Activated CD4-positive, alpha-beta T cell treated with anti-CD3 and anti-CD28 coated beads, Interleukin-2, amount 50 U/mL, for 1 hour (primary cell): Measurements from ENCODE around the gene MLC1.
"Not testable (repeated sequence)": the region's sequence is repeated elsewhere in the genome, so short reads cannot be mapped to it uniquely, and the experiment has no call there.

Experiments used
- DNase-seq: peaks from one replicate; pipeline ENCODE4 v3.0.0-alpha.2; 2020

MLC1 gene

DNA sequence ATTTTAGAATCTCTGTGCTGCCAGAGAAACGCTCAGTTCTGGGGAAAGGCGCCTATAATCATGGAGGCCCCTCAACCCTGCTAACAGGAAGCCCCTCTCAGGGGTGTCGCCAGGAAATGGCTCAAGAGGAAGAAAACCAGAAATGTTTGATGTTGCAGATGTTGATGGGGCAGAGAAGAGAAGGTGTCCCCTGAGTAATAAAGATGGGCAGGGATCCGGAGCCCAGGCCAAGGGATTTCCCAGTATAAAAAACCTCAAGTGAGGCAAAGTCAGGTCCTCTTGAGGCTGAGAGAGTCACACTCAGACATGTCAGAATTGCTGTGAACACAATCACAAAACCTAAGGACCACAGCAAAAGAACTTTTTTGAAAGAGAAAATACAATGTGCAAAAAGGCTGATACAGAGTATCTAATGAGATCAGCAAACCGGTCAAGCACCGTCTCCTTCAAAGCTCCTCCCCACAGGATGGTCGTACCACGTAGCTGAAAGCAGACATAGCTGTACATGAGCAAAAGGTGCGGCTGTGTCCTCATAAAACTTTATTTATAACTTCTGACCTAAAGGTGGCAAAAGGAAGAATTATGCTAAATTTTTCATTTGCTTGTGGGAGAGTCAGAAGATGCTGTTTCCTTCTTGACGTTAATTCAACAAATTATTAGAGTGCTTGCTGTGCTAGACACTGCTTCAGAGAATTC is 16.8 kb upstream of the MLC1 start:
- no peak for DNase-seq

DNA sequence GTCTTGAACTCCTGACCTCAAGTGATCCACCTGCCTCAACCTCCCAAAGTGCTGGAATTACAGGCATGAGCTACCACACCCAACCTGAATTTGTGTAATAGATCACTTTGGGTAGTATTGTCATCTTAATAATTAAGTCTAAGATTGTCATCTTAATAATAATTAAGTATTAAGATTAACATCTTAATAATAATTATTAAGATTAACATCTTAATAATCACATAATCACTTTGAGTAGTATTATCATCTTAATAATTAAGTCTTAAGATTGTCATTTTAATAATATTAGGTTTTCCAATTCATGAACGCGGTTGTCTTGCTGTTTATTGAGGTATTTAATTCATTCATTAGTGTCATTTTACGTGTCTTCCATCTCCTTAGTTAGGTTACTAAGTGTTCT is 12.8 kb upstream of the MLC1 start:
- DNase-seq = no peak

DNA sequence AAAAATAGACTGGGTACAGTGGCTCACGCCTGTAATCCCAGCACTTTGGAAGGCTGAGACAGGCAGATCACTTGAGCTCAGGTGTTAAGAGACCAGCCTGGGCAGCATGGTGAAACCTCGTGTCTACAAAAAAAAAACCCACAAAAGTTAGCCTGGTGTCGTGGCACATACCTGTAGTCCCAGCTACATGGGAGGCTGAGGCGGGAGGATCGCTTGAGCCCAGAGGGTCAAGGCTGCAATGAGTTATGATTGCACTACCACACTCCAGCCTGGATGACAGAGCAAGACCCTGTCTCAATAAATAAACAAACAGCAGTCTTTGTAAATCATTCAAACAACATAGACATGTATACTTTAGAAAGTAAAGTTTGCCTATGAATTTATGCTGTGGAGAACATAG is 7.1 kb upstream of the MLC1 start:
- no peak for DNase-seq

DNA sequence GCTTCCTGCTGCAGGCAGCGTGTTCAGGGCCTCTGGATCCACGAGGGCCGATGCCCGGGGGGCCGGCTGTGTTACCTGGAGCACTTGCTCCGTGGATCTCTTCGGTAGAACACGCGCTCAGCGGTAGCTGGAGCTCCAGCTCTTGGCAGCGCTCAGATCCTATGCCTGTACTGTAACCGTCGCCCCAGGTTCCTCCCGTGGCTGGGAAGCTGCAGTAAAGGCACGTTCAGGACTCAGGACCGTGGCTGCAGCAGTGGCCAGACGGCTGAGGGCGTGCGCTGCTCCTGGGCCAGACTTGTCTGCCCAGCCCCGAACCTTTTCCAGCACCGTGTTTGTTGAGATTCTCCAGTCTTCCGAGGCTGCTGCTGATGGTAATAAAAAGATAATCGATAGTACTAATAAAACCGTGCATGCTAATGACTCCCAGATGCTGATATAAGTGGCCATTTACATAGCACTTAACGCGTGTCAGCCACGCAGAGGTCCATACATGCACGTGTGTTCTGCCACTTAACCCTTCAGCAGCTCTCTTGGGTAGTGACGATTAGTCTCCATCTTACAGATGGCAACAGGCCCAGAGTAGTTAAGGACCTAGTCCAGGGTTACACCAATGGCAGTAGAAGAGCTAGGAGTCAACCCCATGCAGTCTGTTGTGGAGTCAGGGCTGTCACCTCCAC is 6.0 kb upstream of the MLC1 start:
- no peak for DNase-seq

DNA sequence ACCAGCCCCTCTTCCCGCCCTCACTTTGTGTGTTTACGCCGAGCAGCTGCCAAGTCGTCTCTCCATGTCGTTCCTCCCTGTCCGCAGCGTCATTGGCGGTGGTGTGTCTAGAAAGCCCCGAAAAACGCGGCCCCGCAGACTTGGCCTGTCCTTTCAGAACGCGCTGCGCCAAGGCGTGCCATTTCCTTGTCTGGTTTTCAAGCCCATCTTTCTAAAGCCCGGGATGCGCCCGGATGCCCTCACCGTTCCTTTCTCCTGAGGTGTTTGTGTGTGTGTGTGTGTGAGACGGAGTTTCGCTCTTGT is 5.1 kb upstream of the MLC1 start:
- no peak for DNase-seq

DNA sequence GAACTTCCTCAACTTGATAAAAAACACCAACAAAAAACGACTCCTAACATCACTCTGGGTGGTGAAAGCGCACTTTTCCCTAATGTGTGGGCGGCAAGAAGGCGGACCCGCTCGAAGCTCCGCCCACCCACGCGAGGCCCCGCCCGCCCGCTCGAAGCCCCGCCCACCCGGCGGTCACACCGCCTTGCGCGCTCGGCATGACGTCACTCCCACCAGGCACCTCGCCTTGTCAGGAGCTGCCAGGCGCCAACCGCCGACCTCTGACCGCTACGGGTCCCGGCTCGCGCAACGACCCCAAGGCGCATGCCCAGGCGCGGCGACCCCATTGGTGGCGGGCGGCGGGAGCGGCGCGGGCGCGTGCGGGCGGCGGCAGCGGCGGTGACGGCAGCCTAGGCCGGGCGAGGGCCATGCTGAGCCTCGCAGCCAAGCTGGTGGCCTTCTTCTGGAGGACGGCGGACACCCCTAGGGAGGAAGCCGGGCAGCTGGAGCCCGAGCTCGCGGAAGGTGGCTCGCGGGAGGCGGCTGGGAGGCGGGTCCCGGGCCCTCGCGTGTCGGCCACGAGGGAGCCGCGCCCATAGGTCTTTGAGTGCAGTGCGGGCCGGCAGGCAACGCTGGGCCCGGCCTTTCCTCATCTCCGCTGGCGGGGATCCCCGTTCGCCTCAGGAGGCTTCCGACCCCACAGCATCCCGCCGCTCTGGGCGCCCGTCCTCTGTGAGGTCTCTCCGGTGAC is 4.6 kb upstream of the MLC1 start, which contains the start of gene MOV10L1:
TSS of gene MOV10L1 (plus strand) at position 325 of the 730 bp plus-strand sequence. CDS start at position 408, 83 bp downstream.
- no peak for DNase-seq

DNA sequence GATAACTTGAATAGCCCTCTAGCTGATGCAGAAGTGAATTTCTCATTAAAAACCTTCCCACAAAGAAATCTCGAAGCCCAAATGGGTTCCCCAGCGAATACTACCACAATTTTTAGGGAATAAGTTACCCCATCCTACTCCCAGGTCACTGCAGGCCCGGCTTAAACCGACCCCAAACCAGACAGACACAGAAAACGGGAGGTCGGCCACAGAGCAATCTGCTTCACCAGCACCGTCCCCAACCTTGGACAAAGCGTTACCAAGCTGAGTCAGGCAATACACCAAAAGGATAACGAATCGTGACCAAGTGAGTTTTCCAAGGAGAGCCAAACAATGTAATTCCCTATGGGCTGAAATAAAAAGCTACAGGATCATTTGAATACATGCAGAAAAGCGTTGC is 4.0 kb upstream of the MLC1 start:
- no peak for DNase-seq

DNA sequence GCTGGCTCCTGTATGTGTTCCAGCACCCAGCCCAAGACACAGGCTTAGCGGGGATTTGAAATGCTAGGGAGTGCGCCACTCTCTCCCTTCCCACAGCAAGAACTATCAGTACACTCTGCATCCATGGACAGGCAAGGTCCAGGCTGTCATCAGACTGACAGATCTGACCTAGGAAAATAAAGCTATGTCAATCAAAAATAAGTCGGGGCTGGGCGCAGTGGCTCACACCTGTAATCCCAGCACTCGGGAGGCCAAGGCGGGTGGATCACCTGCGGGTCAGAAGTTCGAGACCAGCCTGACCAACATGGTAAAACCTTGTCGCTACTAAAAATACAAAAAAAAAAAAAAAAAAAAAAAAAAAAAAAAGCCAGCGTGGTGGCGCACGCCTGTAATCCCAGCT is 2.9 kb upstream of the MLC1 start:
- DNase-seq = no peak

DNA sequence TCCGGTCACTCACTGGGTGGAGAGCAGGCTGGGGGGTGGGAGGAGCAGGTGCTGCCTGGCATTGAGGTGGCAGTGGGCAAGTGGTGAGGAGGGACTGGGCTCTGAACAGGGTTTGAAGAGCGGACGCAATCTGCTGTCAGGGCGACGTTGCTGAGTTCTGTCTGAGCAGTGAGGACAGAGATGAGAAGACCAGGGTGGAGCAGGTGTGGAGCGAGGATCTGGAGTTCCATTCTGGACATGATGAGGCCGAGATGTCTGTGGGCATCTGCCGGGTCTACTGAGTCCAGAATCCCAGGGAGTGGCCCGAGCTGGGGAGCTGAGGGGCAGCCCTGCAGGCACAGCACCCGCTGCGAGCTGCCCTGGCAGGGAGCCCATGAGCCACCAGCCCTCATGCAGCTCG is 2.4 kb upstream of the MLC1 start:
- DNase-seq = no peak

DNA sequence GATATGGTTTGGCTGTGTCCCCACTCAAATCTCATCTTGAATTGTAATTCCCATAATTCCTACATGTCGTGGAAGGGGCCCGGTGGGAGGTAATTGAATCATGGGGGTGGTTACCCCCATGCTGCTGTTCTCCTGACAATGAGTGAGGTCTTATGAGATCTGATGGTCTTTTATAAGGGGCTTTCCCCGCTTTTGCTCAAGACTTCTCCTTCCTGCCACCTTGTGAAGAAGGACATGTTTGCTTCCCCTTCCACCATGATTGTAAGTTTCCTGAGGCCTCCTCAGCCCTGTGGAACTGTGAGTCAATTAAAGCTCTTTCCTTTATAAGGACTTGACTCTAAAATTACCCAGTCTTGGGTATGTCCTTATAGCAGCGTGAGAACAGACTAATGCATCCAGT is 1.7 kb upstream of the MLC1 start:
- not testable (repeated sequence) for DNase-seq

DNA sequence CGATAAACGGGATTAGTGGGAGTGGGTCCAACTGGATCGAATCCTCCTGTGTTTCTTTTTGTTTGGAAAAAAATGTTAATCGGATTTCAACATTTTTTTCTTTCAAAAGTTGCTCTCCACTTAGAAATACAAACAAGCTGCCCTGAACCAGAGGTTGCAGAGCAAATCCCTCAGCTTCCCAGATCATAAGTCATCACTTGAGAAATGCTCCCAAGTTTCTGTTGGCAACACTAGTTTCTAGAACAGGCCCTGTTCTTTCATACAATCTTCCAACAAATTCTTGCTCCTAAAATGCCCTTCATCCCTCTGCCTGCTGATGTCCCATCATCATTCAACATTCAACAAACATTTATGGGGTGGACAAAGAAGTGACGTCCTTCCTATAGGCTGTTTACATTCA is 1.3 kb upstream of the MLC1 start:
- DNase-seq = no peak

DNA sequence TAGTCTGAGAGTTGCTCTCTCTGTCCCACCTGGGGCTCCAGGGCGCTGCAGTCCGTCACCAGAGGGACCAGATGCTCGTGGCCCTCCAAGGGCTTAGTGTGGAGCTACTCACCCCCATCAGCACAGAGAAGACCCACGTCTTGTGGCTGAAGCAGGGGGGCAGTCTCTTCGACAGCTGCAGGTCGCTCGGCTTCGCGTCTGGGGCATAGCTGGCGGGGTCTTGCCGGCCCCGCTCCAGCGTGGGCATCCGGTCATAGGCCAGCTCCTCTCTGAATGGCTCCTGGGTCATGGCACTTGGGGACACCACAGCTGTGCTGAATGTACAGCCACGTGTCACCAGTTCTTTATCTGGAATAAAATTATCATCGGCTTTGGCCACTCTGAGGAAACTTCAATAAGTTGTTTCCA is 608 bp downstream of the MLC1 start:
- no peak for DNase-seq

DNA sequence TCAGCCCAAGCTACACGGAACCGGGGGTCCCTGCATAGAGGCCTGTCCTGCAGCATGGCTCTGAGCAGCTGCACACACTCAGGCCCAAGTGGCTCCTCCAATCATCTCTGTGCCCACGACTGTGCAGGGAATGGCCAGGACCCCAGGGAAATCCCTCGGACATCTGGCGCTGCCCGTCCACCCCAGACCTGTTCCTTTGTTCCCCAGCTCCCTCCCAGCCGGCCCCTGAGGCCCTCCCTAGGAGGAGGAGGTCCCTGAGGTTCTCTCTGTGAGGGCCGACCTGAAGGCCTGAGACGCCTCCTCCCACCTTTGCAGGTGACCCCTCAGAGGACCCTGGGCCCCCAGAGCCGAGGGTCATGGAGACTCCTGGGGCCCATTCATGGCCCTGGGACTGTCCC is 1.1 kb downstream of the MLC1 start:
- no peak for DNase-seq

DNA sequence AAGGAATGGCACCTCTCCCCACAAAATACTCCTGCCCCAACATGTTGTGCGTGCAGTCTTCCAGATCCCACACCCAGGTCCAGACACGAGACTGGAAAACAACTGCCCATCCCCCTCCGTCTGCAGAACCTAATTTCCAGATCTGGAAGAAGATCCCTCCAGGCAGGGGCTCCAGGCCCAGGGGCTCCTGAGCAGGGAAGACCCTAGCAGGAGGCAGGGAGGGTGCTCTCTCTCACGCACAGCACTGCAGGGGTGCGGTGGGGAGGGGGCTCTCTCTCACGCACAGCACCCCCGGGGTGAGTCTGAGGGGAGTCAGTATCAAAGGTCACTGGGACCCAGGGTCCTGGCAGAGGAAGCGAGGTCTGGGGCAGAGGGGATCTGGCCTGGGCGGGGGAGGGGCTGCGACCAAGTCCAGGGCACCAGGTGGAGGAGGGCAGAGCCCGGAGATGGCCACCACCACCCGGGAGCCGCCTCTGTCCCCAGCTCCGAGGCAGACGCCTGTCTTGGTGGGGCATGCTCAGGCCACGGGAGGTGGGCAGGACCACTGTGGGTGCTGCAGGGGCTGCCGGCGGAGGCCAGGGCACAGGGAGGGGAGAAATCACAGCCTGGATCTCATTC is 1.7 kb downstream of the MLC1 start:
- DNase-seq = no peak

DNA sequence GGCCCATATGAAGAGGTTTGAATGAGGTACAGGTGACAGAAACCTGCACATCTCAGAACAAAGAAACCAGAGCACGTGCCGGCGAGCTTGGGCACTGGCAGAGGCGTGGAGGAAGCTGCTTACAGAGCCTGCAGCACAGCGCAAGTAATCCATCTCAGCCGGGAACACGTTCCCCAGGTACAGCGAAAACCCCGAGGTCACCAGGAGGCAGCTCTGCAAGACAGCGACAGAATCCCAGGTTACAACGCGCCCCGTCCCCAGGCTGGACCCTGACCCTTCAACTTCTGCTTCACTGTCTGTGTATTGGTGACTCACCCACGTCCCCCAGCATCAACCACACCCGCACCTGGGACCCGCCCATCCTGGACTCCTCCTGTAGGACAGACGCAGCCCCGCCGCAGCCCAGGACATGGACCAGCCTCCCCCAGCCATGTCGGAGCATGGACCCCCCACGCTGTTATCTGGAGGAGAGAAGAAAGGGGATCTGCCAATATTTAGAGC is 2.2 kb downstream of the MLC1 start:
- DNase-seq = no peak

DNA sequence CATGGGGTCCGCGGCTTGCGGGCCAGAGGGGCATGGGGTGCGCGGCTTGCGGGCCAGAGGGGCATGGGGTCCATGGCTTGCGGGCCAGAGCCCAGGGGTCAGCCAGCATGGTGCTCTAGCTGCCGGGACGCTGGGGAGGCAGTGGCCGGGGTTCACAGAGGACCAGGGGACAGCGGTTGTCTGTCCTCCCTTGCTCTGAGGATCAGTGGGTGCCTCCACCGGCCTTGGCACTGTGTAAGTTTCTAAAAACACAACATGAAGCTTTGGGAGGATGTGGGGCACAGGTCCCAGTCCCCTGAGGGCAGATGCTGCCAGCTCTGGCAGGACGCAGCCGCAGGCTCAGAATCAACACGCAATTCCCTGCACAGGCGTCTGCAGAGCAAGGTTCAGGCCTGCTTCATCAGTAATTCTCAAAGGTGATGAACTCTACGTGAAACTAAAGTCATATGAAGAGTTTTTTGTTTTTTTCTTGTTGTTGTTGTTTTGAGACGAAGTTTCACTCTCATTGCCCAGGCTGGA is 3.0 kb downstream of the MLC1 start:
- DNase-seq = no peak

DNA sequence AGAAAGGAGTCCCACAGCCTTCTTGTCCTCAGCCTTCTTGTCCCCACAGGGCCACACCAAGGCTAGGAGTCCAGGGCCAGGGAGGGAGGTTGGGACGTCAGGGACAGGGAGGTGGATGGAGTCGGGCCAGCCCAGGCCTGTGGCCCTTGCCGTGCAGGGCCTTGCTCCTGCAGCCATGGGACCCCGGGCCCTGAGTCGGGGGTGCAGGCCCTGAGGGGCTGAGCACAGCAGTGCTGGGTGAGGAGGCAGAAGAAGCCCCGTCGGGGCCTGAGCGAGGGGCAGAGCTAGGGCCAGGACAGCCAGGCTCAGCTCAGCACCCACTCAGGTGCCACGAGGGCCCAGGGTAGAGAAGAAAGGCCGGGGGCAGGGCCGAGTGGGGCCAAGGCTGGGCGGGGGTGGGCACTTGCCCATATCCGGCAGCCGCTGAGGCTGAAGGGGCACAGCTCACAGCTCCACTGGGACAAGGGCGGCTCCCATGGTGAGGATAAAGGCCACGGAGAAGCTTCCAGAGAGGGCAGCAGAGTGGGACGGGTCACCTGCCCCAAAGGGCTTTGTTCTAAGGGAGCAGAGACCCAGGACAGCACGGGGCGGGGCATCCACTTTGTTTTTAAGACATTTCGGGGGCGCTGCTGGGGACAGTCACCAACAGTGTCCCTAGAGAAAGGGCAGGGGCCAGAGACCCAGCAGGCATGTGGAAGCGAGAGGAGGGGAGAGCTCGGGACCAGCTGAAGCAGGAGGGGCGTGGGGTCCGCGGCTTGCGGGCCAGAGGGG is 3.6 kb downstream of the MLC1 start:
- DNase-seq = no peak

DNA sequence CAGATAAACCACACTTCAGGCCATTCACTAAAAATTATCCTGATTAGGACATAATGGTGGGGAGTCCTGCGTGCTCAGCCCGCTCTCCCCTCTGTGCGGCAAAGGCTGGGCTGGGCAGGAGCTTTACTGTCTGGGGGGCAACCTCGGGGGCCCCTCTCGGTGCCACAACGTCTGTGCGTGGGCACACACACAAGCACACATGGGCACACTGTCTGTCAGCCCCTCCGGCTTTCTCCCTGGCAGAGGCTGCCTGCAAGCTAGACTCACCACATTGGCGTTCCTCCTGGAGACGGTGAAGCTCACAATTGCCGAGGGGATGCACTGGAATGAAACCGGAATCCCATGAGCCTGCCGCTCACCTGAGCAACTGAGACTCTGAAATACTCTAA is 5.2 kb downstream of the MLC1 start:
- DNase-seq = no peak

DNA sequence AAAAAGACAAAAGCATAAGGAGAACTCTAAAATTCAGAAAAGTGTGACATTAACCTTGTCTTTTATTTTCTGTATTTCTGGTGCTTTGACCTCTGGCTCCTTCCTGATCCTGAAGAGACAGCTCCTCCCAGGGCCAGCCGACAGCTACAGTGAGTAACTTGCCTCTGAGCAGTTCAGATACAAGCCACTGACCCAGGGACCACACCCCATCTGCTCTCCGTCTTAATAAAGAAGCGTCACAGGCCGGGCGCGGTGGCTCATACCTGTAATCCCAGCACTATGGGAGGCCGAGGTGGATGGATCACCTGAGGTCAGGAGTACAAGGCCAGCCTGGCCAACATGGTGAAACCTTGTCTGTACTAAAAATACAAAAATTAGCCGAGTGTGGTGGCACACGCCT is 6.5 kb downstream of the MLC1 start:
- no peak for DNase-seq

DNA sequence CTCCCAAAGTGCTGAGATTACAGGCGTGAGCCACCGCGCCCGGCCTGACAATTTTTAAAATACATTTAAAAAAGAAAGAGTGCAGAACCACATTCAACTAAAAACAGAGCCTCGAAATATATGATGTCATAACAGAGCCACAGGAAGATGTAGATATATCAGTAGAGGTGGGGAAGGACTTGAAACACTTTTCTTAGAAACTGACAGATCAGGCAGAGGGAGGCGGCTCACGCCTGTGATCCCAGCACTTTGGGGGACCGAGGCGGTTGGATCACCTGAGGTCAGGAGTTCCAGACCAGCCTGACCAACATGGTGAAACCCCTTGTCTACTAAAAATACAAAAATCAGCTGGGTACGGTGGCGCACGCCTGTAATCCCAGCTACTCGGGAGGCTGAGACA is 7.0 kb downstream of the MLC1 start:
- no peak for DNase-seq

DNA sequence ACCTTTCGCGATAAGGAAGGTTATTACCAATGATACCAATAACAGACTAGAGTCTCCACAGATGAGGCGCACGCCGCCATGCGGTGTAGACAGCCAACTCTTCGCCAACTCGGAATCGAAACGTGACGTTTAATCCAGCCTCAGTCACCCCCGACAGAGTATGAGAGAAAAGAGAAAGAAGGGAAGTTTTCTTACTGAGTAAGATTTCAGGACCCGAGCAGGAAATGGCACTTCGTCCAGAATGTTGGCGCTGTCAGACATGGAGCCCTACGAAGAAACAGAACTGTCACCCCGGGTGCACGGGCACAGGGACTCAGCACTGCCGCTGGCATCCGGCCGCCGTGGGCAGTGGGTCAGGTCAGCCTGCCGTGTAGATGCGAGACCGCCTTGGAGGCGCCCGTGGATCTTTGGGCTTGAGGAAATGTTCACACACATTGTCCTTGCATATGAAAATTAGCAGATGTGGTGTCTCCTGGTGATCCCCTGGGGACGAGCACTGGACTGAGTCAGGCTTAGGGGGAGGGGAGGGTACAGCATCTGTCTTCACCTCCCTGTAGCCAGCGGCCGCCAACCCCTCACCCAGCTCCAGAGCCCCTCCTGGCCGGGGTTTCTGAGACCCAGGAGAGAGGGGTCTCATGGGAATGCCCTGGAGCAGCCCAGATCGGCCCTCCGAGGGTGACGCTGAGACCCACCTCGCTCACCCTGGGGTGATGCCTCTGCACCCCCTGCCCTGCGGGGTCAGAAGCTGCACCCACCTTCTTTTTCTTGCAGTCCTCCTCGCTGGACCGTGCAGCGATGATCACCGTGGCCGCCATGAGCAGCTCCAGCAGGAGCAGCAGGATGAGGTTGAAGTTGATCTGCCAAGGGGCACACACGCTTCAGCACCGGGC is 8.3 kb downstream of the MLC1 start:
- no peak for DNase-seq
